ENCODE measurements around the gene SNRNP25. TPM values are rescaled to one million over a fixed set of nuclear protein-coding genes. Genes with fewer than 3 reads are reported as not detected.
"Not testable (repeated sequence)": the region's sequence is repeated elsewhere in the genome, so short reads cannot be mapped to it uniquely, and the experiment has no call there.

SNRNP25 gene
- total RNA-seq, 1 donor from 2014 or later: 45.6 TPM

DNA sequence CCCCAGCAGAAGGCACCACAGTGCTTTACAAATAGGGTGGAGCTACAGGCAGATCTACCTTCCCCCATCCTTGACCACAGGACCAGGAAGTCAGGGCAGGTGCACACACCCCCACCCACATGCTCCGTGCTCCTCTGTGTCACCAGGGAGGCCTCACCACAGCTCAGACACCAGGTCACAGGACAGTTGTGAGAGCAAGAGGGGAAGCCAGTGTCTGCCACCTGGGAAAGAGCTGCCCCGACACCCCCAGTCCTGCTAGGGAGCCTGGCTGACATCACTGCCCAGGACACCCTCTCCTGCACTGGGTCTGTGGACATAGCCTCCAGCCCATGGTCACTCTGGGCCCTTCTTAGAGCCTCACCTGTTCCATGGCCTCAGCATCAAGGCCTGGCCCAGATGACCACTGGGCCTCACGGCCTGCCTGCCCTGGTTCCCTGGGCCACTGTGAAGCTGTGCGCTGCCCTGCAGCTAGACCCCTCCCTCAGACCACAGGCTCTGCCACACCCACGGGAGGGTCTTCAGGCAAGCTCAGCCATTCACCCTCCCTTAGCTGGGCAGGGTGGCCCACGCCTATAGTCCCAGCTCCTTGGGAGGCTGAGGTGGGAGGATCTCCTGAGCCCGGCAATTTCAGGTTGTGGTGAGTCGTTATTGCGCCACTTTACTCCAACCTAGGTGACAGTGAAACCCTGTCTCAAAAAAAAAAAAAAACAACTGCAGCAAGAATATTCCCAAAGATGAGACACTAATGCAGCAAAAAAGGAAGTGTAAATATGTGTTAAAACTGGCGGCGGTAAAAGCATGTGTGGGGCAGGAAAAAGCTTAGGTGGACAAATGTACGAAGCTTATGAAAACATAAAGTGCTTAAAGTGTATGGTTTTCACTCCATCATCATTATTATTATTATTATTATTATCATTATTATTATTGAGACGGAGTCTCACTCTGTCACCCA is 14.4 kb upstream of the SNRNP25 start:
- intact Hi-C loops (cut with DNase I): no loop called here
- DNase-seq (ENCODE audit: low spot score): no peak

DNA sequence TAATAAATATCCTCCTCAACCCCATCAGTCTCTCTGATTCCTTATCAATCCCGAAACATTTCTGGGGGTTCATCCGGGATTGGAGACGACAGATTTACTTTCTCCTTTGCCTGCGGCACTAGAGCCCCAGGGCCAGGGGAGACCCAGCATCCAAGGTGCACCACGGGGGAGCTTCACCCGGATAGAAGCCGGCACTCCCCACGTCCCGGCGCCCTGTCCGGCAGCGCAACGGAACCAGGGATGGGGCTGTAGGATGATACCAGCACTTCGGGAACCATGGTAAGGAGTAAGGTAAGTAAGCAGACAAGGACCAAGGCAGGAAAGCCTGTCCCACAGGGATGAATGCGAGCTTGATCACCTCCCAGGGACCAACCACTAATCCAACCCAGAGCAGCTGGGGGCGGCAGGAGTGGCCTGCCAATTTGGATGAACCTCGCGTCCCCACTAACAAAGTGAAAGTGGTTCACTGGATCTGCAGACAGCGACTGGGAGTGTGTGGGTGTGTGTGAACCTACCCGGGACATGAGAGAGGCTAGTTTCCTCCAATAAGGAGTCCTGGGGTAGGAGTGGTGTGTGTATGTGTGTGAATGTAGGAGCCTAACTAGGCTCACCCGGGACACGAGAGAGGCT is 12.1 kb upstream of the SNRNP25 start:
- intact Hi-C loops (cut with DNase I): no loop called here
- DNase-seq (ENCODE audit: low spot score): no peak

- intact Hi-C loops (cut with DNase I): no loop called here
- no peak for DNase-seq (ENCODE audit: low spot score)
These were observed 11.6 kb upstream of the SNRNP25 start for GRCh38 chr16:42069-42457.

DNA sequence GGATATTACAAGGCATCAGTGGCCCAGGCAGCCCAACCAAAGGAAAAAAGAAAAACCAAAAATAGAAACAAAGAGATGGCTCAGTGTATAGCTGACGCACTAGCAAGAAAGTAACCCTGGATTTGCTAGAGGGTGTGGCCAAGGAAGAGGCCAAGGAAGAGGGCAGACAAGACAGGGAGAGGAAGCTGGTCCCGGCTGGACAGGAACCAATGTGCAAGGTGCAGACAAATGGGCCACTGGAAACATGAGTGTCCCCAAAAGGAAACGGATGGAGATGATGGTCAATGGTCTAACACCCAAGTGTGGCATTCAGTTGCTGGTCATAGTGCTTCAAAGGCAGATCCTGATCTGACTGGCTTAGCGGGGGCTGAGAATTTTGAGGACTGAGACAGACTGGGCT is 10.9 kb upstream of the SNRNP25 start:
- intact Hi-C loops (cut with DNase I): no loop called here
- no peak for DNase-seq (ENCODE audit: low spot score)

DNA sequence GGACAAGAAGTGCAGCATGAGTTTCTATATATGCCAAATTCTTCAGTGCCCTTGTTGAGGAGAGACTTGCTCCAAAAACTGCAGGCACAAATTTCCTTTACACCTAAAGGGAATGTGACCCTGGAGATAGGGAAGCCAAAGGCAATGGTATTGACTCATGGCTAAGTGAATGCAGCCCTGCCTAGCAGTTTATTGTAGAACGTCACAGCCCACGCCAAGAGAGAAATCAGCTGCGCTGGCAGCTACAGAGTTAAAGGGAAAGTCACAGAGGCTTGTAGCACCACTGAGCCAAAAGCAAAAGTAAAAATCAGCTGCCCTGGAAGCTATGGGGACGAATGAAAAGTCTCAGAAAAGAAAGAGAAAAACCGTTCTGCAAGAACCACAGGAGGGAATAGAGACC is 10.3 kb upstream of the SNRNP25 start:
- intact Hi-C loops (cut with DNase I): no loop called here
- DNase-seq (ENCODE audit: low spot score): no peak

GRCh38 chr16:44655-45054 is 9.0 kb upstream of the SNRNP25 start:
- DNase-seq (ENCODE audit: low spot score): no peak
- intact Hi-C loops (cut with DNase I): no loop called here

- intact Hi-C loops (cut with DNase I): no loop called here
- DNase-seq (ENCODE audit: low spot score): no peak
These were observed 8.2 kb upstream of the SNRNP25 start for GRCh38 chr16:45454-45853.

- intact Hi-C loops (cut with DNase I); DNase-seq (ENCODE audit: low spot score): not testable (repeated sequence)
These were observed 7.1 kb upstream of the SNRNP25 start for GRCh38 chr16:46510-46909.

DNA sequence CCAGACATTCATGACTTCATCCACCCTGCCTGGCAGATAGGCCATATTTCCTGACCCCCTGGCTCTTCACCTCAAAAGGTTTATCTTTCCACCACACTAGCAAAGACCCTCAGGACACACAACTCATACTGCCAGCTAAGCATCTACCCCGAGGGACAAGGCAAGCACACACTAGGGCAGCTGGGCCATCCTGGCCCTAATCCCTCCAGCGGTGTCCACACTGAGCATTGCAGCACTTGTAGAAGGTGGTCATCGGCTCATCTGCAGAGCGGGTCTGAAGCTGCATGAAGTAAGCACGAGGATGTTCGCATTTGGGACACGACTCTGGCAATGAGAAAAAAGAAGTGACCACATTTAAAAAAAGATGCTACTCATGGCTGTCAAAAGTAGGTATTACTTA is 6.4 kb upstream of the SNRNP25 start:
- intact Hi-C loops (cut with DNase I): no loop called here
- no peak for DNase-seq (ENCODE audit: low spot score)

DNA sequence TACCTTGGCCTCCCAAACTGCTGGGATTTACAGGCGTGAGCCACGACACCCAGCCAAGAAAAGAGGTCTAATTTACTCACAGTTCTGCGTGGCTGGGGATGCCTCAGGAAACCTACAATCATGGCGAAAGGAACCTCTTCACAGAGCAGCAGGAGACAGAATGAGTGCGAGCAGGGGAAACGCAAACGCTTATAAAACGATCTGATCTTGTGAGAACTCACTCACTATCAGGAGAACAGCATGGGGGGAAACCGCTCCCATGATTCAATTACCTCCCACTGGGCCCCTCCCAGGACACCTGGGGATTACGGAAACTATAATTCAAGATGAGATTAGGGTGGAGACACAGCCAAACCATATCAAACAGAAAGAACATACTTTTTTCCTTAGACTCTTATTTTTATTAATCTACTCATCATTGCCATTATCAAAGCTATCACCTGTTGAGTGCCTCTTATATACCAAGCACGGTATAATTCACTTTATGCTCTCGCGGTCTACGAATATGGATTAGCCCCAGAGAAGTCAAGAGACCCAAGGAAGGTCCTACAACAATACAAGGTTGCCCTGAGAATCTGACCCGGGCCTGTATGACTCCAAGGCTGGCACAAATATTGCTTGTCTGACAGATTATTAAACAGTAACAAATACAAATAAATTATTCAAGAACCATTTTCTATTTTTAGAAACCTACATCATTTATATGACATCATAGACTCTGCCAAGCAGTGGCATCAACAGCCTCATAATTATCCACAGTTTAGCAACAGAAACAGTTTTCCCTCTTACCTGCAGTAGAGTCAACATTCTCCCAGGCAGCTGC is 2.6 kb upstream of the SNRNP25 start:
- intact Hi-C loops (cut with DNase I): no loop called here
- DNase-seq (ENCODE audit: low spot score): no peak

- intact Hi-C loops (cut with DNase I): no loop called here
- no peak for DNase-seq (ENCODE audit: low spot score)
These were observed 581 bp downstream of the SNRNP25 start for GRCh38 chr16:54237-54581.

DNA sequence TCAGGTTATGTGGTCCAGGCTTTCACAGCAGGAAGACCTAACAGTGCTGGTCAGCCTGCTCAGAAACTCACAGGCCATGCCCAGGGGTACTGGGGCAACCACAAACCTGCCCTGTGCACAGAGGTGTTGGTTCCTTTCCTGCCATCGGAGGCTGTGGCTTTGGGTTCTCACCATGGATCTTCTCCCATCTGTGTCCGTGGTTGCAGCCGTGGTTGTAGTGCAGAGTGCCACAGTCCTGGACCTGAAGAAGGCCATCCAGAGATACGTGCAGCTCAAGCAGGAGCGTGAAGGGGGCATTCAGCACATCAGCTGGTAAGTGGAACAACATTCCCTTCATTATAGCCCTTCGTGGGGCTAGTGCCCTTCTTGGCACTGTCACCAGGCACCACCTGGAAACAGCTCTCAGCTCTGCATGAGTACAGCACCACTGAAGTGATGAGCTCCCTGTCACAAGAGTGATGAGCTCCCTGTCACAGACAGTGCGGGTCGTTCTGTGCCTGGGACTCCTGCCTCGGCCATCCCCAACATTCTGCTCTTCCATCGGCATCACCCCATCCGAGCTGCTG is 2.0 kb downstream of the SNRNP25 start:
- no peak for DNase-seq (ENCODE audit: low spot score)
- intact Hi-C loops (cut with DNase I): no loop called here

GRCh38 chr16:56231-56927 is 2.8 kb downstream of the SNRNP25 start:
- intact Hi-C loops (cut with DNase I): no loop called here

DNA sequence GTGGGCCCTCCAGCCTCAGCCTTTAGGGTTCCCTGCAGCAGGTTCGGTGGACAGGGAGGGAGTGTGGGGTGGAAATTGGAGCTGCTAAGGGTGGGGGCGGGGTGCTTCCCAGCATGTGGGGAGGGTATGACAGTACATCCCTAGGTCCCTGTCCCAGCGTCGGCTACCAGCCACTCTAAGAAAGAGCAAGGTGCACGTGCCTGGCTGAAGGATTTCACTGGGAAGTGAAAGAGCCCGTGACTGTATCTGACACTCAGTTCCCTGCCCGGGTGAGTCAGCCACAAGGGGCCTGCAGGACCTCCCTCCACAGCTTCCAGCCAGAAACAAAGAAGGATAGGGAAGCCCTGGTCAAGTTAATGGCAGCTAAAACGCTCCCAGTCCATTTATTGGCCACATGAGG is 4.1 kb downstream of the SNRNP25 start:
- intact Hi-C loops (cut with DNase I): no loop called here
- DNase-seq (ENCODE audit: low spot score): no peak

More at GRCh38 chr16:56231-56927, 2.8 kb downstream of the SNRNP25 start:
- DNase-seq (ENCODE audit: low spot score): no peak

GRCh38 chr16:58491-59439 is 5.1 kb downstream of the SNRNP25 start:
- intact Hi-C loops (cut with DNase I): no loop called here
- DNase-seq (ENCODE audit: low spot score): no peak

DNA sequence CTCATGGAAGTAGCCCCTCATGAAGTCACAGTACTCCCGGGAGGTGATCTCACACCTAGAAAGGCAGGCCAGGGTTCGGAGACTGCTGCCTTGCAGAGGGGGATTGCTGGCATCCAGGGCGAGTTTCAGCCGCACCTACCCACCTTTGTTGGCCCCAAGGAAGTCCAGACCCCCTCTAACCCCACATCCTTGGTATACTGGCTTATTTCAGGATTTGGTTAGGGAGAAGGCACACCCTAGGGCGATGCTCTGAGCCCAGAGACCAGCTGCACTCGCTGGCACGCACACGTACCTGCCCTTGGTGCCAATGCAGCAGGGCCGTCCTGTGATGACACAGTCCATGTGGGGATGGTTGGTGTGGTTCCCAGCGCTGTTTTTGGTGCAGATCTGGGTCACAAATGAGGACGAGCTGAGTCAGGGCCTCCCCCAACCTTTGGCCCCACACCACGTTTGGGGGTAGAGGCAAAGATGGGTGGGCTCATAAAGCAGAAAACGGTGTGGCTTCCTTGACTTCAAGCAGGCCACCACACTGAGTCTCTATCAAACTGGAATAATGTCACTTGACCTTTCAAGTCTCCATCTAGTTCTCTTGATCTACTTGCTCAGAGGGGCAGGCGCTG is 5.9 kb downstream of the SNRNP25 start:
- DNase-seq (ENCODE audit: low spot score): no peak
- intact Hi-C loops (cut with DNase I): no loop called here

DNA sequence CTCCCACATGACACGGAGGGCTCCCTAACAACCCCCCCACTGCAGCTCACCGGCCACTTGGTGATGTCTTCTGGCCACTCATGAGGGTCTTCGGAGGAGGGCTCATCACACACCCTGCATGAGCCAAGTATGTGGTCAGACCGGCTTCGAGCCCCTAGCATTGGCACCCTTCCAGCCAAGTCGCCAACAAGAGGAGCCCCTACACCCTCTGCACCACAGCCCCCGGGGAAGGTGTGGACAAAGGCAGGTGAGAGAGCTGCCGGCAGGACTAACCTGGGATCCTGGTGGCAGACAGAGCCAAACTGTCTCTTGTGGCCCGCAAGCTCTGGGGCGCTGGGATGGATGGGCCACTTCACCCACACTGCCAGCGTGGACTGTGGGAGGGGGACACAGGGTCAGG is 6.5 kb downstream of the SNRNP25 start:
- intact Hi-C loops (cut with DNase I): no loop called here

More for the DNA sequence above, 6.5 kb downstream of the SNRNP25 start:
- DNase-seq (ENCODE audit: low spot score): no peak
